IMR-90 (cell line): Measurements from ENCODE around the gene OGFOD1. TPM values are rescaled to one million over a fixed set of nuclear protein-coding genes. Genes with fewer than 3 reads are reported as not detected.

Source experiments
- ATAC-seq: fragments of 200-7000 bp; cut with Tn5 transposase; 2 replicates; pipeline ENCODE4 v1.9.1; 2020; ENCODE audit warnings: low read depth, mild to moderate bottlenecking, moderate library complexity
- BruUV-seq: library from RNA; stranded (reverse); fragments of 400-500 nt; replicated peaks from 2 replicates; lab custom pipeline; 2021; lab: Mats Ljungman, UMichigan
- CTCF ChIA-PET: fragments of 300-600 bp; formaldehyde crosslinking; extraction: SDS; loops from one replicate; lab custom pipeline; 2021; ENCODE audit warnings: antibody characterized with exemption; lab: Yijun Ruan, JAX
- POLR2A ChIA-PET: fragments of 300-600 bp; sonication (Branson Sonifier 250); formaldehyde crosslinking; loops from one replicate; lab custom pipeline; 2022; ENCODE audit warnings: antibody characterized with exemption; ENCODE audit not compliant: unreplicated experiment; lab: Charles Lee
- DNase-seq: peaks from one replicate; pipeline ENCODE4 v3.0.0; 2013
- H2AFZ ChIP-seq: replicated peaks from 2 replicates; pipeline ENCODE3; 2013; ENCODE audit warnings: low read length, mild to moderate bottlenecking; ENCODE audit not compliant: poor library complexity
- H2AK5ac ChIP-seq: 2 replicates; pipeline ENCODE4 v1.6.1; 2013; ENCODE audit warnings: low read depth, low read length, inconsistent platforms
- H2AK9ac ChIP-seq: replicated peaks from 2 replicates; pipeline ENCODE3; 2013; ENCODE audit warnings: mild to moderate bottlenecking, low read depth, low read length, moderate library complexity; ENCODE audit not compliant: poor library complexity
- H2BK120ac ChIP-seq: 2 replicates; pipeline ENCODE4 v1.6.1; 2013; ENCODE audit warnings: low read depth, low read length, inconsistent platforms
- H2BK15ac ChIP-seq: 3 replicates; pipeline ENCODE4 v1.6.1; 2013; ENCODE audit warnings: low read depth, low read length, inconsistent platforms
- H2BK20ac ChIP-seq: 2 replicates; pipeline ENCODE4 v1.6.1; 2013; ENCODE audit warnings: low read depth, mild to moderate bottlenecking, inconsistent platforms, low read length, moderate library complexity
- H2BK5ac ChIP-seq: 2 replicates; pipeline ENCODE4 v1.6.1; 2013; ENCODE audit warnings: mild to moderate bottlenecking, low read depth, low read length, inconsistent platforms; ENCODE audit not compliant: poor library complexity, severe bottlenecking
- H3K14ac ChIP-seq: replicated peaks from 2 replicates; pipeline ENCODE4 v1.6.1; 2013; ENCODE audit warnings: low read depth, low read length, inconsistent platforms
- H3K18ac ChIP-seq: 2 replicates; pipeline ENCODE4 v1.6.1; 2013; ENCODE audit warnings: low read depth, low read length, control low read depth
- H3K23ac ChIP-seq: 2 replicates; pipeline ENCODE4 v1.6.1; 2013; ENCODE audit warnings: low read depth, low read length, inconsistent platforms
- H3K27ac ChIP-seq: 2 replicates; pipeline ENCODE4 v1.5.1; 2013; ENCODE audit warnings: mild to moderate bottlenecking, control low read depth, low read length; ENCODE audit not compliant: insufficient read depth
- H3K27me3 ChIP-seq: 2 replicates; pipeline ENCODE4 v1.6.1; 2013; ENCODE audit warnings: low read length; ENCODE audit not compliant: control insufficient read depth, insufficient read depth
- H3K36me3 ChIP-seq: 2 replicates; pipeline ENCODE4 v1.6.1; 2013; ENCODE audit warnings: low read length, mixed read lengths; ENCODE audit not compliant: control insufficient read depth, insufficient read depth
- H3K4ac ChIP-seq: 2 replicates; pipeline ENCODE4 v1.6.1; 2013; ENCODE audit warnings: low read depth, low read length, inconsistent platforms
- H3K4me1 ChIP-seq: 2 replicates; pipeline ENCODE4 v1.6.1; 2013; ENCODE audit warnings: low read length, mixed read lengths; ENCODE audit not compliant: control insufficient read depth, insufficient read depth
- H3K4me2 ChIP-seq: 2 replicates; pipeline ENCODE4 v1.6.1; 2013; ENCODE audit warnings: low read depth, mild to moderate bottlenecking, control low read depth, low read length, moderate library complexity
- H3K4me3 ChIP-seq: 2 replicates; pipeline ENCODE4 v1.5.1; 2013; ENCODE audit warnings: low read depth, mild to moderate bottlenecking, control low read depth, low read length, moderate library complexity; ENCODE audit not compliant: insufficient read depth
- H3K56ac ChIP-seq: 2 replicates; pipeline ENCODE4 v1.6.1; 2013; ENCODE audit warnings: low read length, inconsistent platforms; ENCODE audit not compliant: insufficient read depth; ENCODE audit errors: extremely low read depth
- H3K79me1 ChIP-seq, 2 experiments: 2 replicates each; pipeline ENCODE4 v1.6.1; 2013; ENCODE audit warnings: low read length in 2 of 2, inconsistent platforms in 1 of 2, low read depth in 1 of 2
- H3K9ac ChIP-seq: 2 replicates; pipeline ENCODE4 v1.6.1; 2013; ENCODE audit warnings: low read depth, low read length, control low read depth
- H3K9me1 ChIP-seq: 2 replicates; pipeline ENCODE4 v1.6.1; 2013; ENCODE audit warnings: low read length, inconsistent platforms; ENCODE audit not compliant: insufficient read depth
- H3K9me3 ChIP-seq: 2 replicates; pipeline ENCODE4 v1.6.1; 2013; ENCODE audit warnings: low read length; ENCODE audit not compliant: control insufficient read depth, insufficient read depth
- H4K20me1 ChIP-seq: 2 replicates; pipeline ENCODE4 v1.6.1; 2013; ENCODE audit warnings: low read length, inconsistent platforms; ENCODE audit not compliant: insufficient read depth
- H4K5ac ChIP-seq: 2 replicates; pipeline ENCODE4 v1.6.1; 2013; ENCODE audit warnings: mild to moderate bottlenecking, low read depth, low read length, control low read depth
- H4K8ac ChIP-seq, 2 experiments: 2 replicates each; pipeline ENCODE4 v1.6.1; 2013; ENCODE audit warnings: low read depth in 2 of 2, low read length in 2 of 2, control low read depth in 1 of 2, inconsistent platforms in 1 of 2
- H4K91ac ChIP-seq: 2 replicates; pipeline ENCODE4 v1.6.1; 2013; ENCODE audit warnings: low read depth, low read length, inconsistent platforms; ENCODE audit not compliant: insufficient read depth
- CEBPB ChIP-seq: IDR thresholded peaks from 2 replicates; pipeline ENCODE4 v1.6.1; 2012; ENCODE audit warnings: low read depth, low read length, improper control_type of control experiment
- ELK1 ChIP-seq: fragments of 150-350 bp; IDR thresholded peaks from 2 replicates; pipeline ENCODE4 v1.6.1; 2016; ENCODE audit warnings: low read depth, mild to moderate bottlenecking, low read length, moderate library complexity, borderline replicate concordance
- MAFK ChIP-seq: IDR thresholded peaks from 2 replicates; pipeline ENCODE4 v1.6.1; 2012; ENCODE audit warnings: low read depth, low read length, improper control_type of control experiment
- MAZ ChIP-seq: IDR thresholded peaks from 2 replicates; pipeline ENCODE4 v1.6.1; 2012; ENCODE audit warnings: low read depth, mild to moderate bottlenecking, low read length, improper control_type of control experiment, moderate library complexity, borderline replicate concordance
- POLR2A ChIP-seq: IDR thresholded peaks from 2 replicates; pipeline ENCODE4 v1.6.1; 2012; ENCODE audit warnings: mild to moderate bottlenecking, low read depth, low read length
- RAD21 ChIP-seq: IDR thresholded peaks from 2 replicates; pipeline ENCODE4 v1.6.1; 2012; ENCODE audit warnings: low read length, improper control_type of control experiment
- RCOR1 ChIP-seq: IDR thresholded peaks from 2 replicates; pipeline ENCODE4 v1.6.1; 2012; ENCODE audit warnings: mild to moderate bottlenecking, low read length, improper control_type of control experiment; ENCODE audit not compliant: insufficient replicate concordance
- RFX5 ChIP-seq: IDR thresholded peaks from 2 replicates; pipeline ENCODE4 v1.8.0; 2012; ENCODE audit warnings: low read depth, mild to moderate bottlenecking, low read length, moderate library complexity
- SMC3 ChIP-seq: fragments of 150-350 bp; IDR thresholded peaks from 2 replicates; pipeline ENCODE4 v1.6.1; 2016; ENCODE audit warnings: low read depth, mild to moderate bottlenecking, antibody characterized with exemption, low read length, moderate library complexity
- WGBS, 2 experiments: methylation state at CpG; one replicate each; pipeline versions ENCODE4 v1.1.5 to v1.1.7; 2013; ENCODE audit warnings: missing lambda C conversion rate in 2 of 2; ENCODE audit not compliant: insufficient read length in 1 of 2; ENCODE audit errors: extremely low coverage in 2 of 2; 5-methylcytosine and 5-hydroxymethylcytosine counted together
- dilution Hi-C: fragments of 300-500 bp; cut with HindIII; formaldehyde crosslinking; loops from one replicate; pipeline ENCODE4 v1.14.3; 2018; ENCODE audit warnings: low sequenced_read_pairs; ENCODE audit not compliant: unreplicated experiment
- in situ Hi-C: fragments of 300-500 bp; cut with MboI; formaldehyde crosslinking; loops from 3 replicates; pipeline ENCODE4 v1.14.3; 2019; ENCODE audit warnings: low sequenced_read_pairs, inconsistent platforms, mixed read lengths
- intact Hi-C: fragments of 100-400 bp; cut with micrococcal nuclease; formaldehyde crosslinking; loops from 2 replicates; pipeline ENCODE4 v1.10.0; 2022
- polyA plus RNA-seq, 3 experiments: library from polyadenylated mRNA; depleted of rRNA; stranded (reverse); fragments of >200 nt; gene quantifications; 2 replicates each; pipeline ENCODE4 v1.2.3, GENCODE V29; 2012; ENCODE audit warnings: low replicate concordance in 1 of 3
- total RNA-seq: library from RNA; depleted of rRNA; stranded (reverse); fragments of >200 nt; gene quantifications from 2 replicates; pipeline ENCODE4 v1.2.3, GENCODE V29; 2012
- TF ChIP-seq, protein P1 (sequence below): fragments of 150-350 bp; IDR thresholded peaks from 2 replicates; pipeline ENCODE4 v1.6.1; 2017; ENCODE audit warnings: mild to moderate bottlenecking, antibody characterized with exemption, low read length, low read depth

The OGFOD1 gene
- total and polyA plus RNA-seq, 2 of the 4 experiments (the other 2 are of a cell fraction): 43.5 to 103 TPM

DNA sequence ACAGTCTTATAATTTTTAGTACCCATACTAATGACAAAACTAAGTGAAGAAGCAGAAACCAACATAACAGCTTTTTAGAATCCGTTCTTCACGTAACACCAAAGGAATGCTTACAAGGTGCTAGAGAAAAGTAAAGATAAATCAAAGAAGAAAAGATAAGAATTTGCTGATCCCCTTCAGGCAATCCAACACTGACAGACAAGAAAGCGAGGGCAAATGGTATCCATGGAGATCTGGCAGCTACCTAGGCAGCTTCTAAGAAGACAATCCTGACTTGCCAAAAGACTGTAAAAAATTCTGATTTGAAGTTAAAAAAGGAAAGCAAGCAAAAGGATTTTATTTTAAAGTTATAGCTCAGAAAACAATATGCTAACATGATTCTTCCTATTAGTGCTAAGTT is 53.8 kb downstream of the OGFOD1 start:
- DNase-seq (no peak), ATAC-seq (no peak)
- Histone ChIP-seq H3K4ac (no peak overlapping the region), H2BK5ac (no peak overlapping the region), H4K5ac (no peak overlapping the region), H3K79me1 (no peaks in the 10 kb centered on the region; a peak in 1 of 4 replicates), H2AFZ (no peak overlapping the region), H4K91ac (no peak overlapping the region), H3K9me1 (peaks cover 5% of the 10 kb centered on the region; the same call in 1 of the 2 replicates), H3K36me3 (peaks cover 22% of the 10 kb centered on the region), H4K8ac (no peak overlapping the region), H2AK5ac (no peak overlapping the region), H2BK20ac (no peak overlapping the region), H3K14ac (no peak overlapping the region), H4K20me1 (no peaks in the 10 kb centered on the region), H3K4me1 (0 out of 2 replicates have a peak, but pooled peaks cover 1% of the 10 kb centered on the region), H3K56ac (no peak overlapping the region), H3K18ac (no peak overlapping the region), H2AK9ac (no peak overlapping the region), H3K4me3 (no peak overlapping the region), H3K23ac (no peak overlapping the region), H3K9me3 (no peaks in the 10 kb centered on the region), H3K27ac (no peak overlapping the region), H3K4me2 (no peak overlapping the region), H2BK120ac (no peak overlapping the region), H2BK15ac (no peak overlapping the region), H3K9ac (no peak overlapping the region), H3K27me3 (no peaks in the 10 kb centered on the region)
- CTCF ChIA-PET: interaction anchor here (0.6 to 1.0 kb wide), 2 partner anchors 83 to 197 kb away, joined by 3 to 4 read pairs; no protein-coding TSS in a partner anchor
- dilution Hi-C loops: no loop called here
- WGBS, 2 experiments: no CpG with 5 or more reads among the region's 3 CpGs
- in situ Hi-C loops: no loop called here
- BruUV-seq: no TSS peak
- POLR2A ChIA-PET: no interaction called here
- intact Hi-C loops: no loop called here
- TF ChIP-seq MAZ (no peak), CEBPB (no peak), MAFK (no peak), ELK1 (no peak), POLR2A (no peak), RAD21 (no peak), SMC3 (no peak), RFX5 (no peak), RCOR1 (no peak)
- TF ChIP-seq, protein P1, sequence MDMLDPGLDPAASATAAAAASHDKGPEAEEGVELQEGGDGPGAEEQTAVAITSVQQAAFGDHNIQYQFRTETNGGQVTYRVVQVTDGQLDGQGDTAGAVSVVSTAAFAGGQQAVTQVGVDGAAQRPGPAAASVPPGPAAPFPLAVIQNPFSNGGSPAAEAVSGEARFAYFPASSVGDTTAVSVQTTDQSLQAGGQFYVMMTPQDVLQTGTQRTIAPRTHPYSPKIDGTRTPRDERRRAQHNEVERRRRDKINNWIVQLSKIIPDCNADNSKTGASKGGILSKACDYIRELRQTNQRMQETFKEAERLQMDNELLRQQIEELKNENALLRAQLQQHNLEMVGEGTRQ: no peak
